Liver (tissue), 9 donors: ENCODE results near the gene CDC16. TPM values are rescaled to one million over a fixed set of nuclear protein-coding genes. Genes with fewer than 3 reads are reported as not detected.
A peak's percentile ranks its signal among the peaks of the same experiment; 100 is the strongest.

Source experiments
- DNase-seq: peaks from one replicate; pipeline ENCODE4 v3.0.0-alpha.2; 2017; ENCODE audit warnings: low spot score
- H3K27ac ChIP-seq, 2 donors: one replicate each; pipeline ENCODE4 v1.7.0; 2013; ENCODE audit warnings: inconsistent platforms in 2 of 2, low read length in 2 of 2, control low read depth in 1 of 2, low read depth in 1 of 2, mild to moderate bottlenecking in 1 of 2
- H3K27me3 ChIP-seq, 4 donors: one replicate each; pipeline versions ENCODE4 v1.6.1 to v1.7.0; 2013; ENCODE audit warnings: low read length in 3 of 4, inconsistent platforms in 1 of 4, mild to moderate bottlenecking in 1 of 4, moderate library complexity in 1 of 4; ENCODE audit not compliant: control insufficient read depth in 4 of 4, insufficient read depth in 4 of 4
- H3K36me3 ChIP-seq, 4 donors: one replicate each; pipeline versions ENCODE4 v1.6.1 to v1.7.0; 2013; ENCODE audit warnings: low read length in 3 of 4, mild to moderate bottlenecking in 3 of 4, low read depth in 1 of 4, moderate library complexity in 1 of 4; ENCODE audit not compliant: control insufficient read depth in 4 of 4, insufficient read depth in 3 of 4
- H3K4me1 ChIP-seq, 4 donors: one replicate each; pipeline versions ENCODE4 v1.6.1 to v1.7.0; 2013; ENCODE audit warnings: low read length in 3 of 4, mild to moderate bottlenecking in 3 of 4, moderate library complexity in 1 of 4; ENCODE audit not compliant: control insufficient read depth in 4 of 4, insufficient read depth in 4 of 4
- H3K4me3 ChIP-seq, 3 donors: one replicate each; pipeline versions ENCODE4 v1.6.1 to v1.7.0; 2013; ENCODE audit warnings: low read length in 3 of 3, control low read depth in 1 of 3, low read depth in 1 of 3, mild to moderate bottlenecking in 1 of 3
- H3K9ac ChIP-seq, 2 donors: one replicate each; pipeline ENCODE4 v1.7.0; 2013; ENCODE audit warnings: low read length in 2 of 2, mild to moderate bottlenecking in 2 of 2, moderate library complexity in 2 of 2, control low read depth in 1 of 2, low read depth in 1 of 2
- H3K9me3 ChIP-seq, 4 donors: one replicate each; pipeline versions ENCODE4 v1.6.1 to v1.7.0; 2013; ENCODE audit warnings: low read length in 3 of 4; ENCODE audit not compliant: control insufficient read depth in 4 of 4
- ATF3 ChIP-seq: IDR thresholded peaks from 2 replicates; pipeline ENCODE4 v1.6.1; 2016; ENCODE audit warnings: antibody characterized with exemption
- EGR1 ChIP-seq, 2 donors: IDR thresholded peaks; 2 replicates each; pipeline ENCODE4 v1.6.1; 2016 to 2018; ENCODE audit warnings: antibody characterized with exemption in 2 of 2, low read depth in 2 of 2
- FOXA1 ChIP-seq: IDR thresholded peaks from 2 replicates; pipeline ENCODE4 v1.6.1; 2016; ENCODE audit warnings: antibody characterized with exemption
- FOXA2 ChIP-seq: IDR thresholded peaks from 2 replicates; pipeline ENCODE4 v1.6.1; 2016; ENCODE audit warnings: antibody characterized with exemption
- HNF4A ChIP-seq, 2 donors: conservative IDR thresholded peaks; 2 replicates each; pipeline ENCODE4 v1.6.1; 2016; ENCODE audit warnings: antibody characterized with exemption in 2 of 2, mild to moderate bottlenecking in 2 of 2
- HNF4G ChIP-seq: IDR thresholded peaks from 2 replicates; pipeline ENCODE4 v1.6.1; 2016; ENCODE audit warnings: antibody characterized with exemption
- JUND ChIP-seq, 2 donors: IDR thresholded peaks; 2 replicates each; pipeline ENCODE4 v1.6.1; 2016; ENCODE audit warnings: antibody characterized with exemption in 2 of 2
- MAX ChIP-seq: IDR thresholded peaks from 2 replicates; pipeline ENCODE4 v1.6.1; 2016; ENCODE audit warnings: antibody characterized with exemption
- RAD21 ChIP-seq, 2 donors: IDR thresholded peaks; 2 replicates each; pipeline ENCODE4 v1.6.1; 2016; ENCODE audit warnings: antibody characterized with exemption in 2 of 2, mild to moderate bottlenecking in 2 of 2
- REST ChIP-seq: IDR thresholded peaks from 2 replicates; pipeline ENCODE4 v1.6.1; 2016; ENCODE audit warnings: antibody characterized with exemption, mild to moderate bottlenecking
- RXRA ChIP-seq, 2 donors: IDR thresholded peaks; 2 replicates each; pipeline ENCODE4 v1.6.1; 2017 to 2018; ENCODE audit warnings: antibody characterized with exemption in 2 of 2, mild to moderate bottlenecking in 1 of 2
- SP1 ChIP-seq: IDR thresholded peaks from 2 replicates; pipeline ENCODE4 v1.6.1; 2018; ENCODE audit warnings: antibody characterized with exemption, mild to moderate bottlenecking
- TAF1 ChIP-seq: conservative IDR thresholded peaks from 2 replicates; pipeline ENCODE4 v1.6.1; 2016; ENCODE audit warnings: antibody characterized with exemption, mild to moderate bottlenecking
- WGBS: extraction: QIAGEN DNeasy Blood & Tissue Kit; methylation state at CpG from one replicate; pipeline ENCODE4 v1.1.7; 2013; 5-methylcytosine and 5-hydroxymethylcytosine counted together
- polyA plus RNA-seq, 2 donors: library from polyadenylated mRNA; stranded (reverse) in 1 of 2; unstranded in 1 of 2; fragments of 200-250 nt in 1 of 2; fragments of >200 nt in 1 of 2; fragmentation: Nextera tagmentation in 1 of 2; extraction: Ambion mirVana in 1 of 2; gene quantifications; one replicate each; pipeline versions ENCODE4 v1.2.1 to v1.2.3, GENCODE V29; 2013 to 2015
- total RNA-seq, 2 donors: library from RNA; depleted of rRNA; stranded (reverse); fragments of >200 nt; gene quantifications; one replicate each; pipeline ENCODE4 v1.2.3, GENCODE V29; 2014
- TF ChIP-seq, protein P1 (sequence below): fragments of 150-350 bp; IDR thresholded peaks from 2 replicates; pipeline ENCODE4 v1.5.1; 2017; ENCODE audit warnings: improper control_type of control experiment, low read depth, low read length; ENCODE audit not compliant: missing input control
- donor health status: healthy.
- donor health status: healthy.
- donor health status: healthy.
- donor health status: healthy.
- donor health status: healthy.

The CDC16 gene
- total and polyA plus RNA-seq, 4 donors, result 23.0 to 38.7 (median 30.8) TPM

DNA sequence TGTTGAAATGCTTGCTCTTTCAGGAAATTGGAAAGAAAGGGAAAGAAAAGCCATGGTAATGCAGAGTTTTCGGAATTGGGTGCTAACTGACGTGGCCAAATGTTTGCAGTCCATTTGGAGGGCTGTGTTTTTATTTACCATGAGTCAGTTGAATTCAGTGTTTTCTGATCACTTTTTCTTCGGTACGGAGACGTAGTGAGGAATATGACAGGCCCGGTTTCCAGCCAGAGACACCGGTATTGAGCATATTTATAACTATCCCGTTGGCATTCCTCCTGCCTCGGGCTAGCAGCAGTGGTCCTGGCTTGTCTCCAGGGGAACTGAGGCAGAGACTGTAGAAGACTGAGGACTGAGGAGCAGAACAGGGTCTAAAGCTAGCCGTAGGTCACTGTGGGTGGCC, 1.0 kb downstream of the CDC16 start:
- Histone ChIP-seq H3K27me3 (no peaks in the 10 kb centered on the region), H3K9ac (peak overlapping the region; percentile 78 to 83), H3K4me3 (peak overlapping the region; percentile 57 to 99 (median 82)), H3K9me3 (no peaks in the 10 kb centered on the region), H3K36me3 (peaks cover 2 to 29% (median 27%) of the 10 kb centered on the region in 4 donors), H3K4me1 (peaks cover 2 to 11% (median 7%) of the 10 kb centered on the region in 4 donors), H3K27ac (peak overlapping the region; percentile 82 to 84)
- DNase-seq, result no peak
- TF ChIP-seq RXRA (IDR thresholded peaks at IDR 0.05), result no peak
- no peak for TF ChIP-seq EGR1 (IDR thresholded peaks at IDR 0.05; ENCODE audit: low read depth in 2 of 2)
- no peak for TF ChIP-seq RAD21 (IDR thresholded peaks at IDR 0.05)
- no peak for TF ChIP-seq TAF1
- no peak for TF ChIP-seq SP1
- TF ChIP-seq JUND (IDR thresholded peaks at IDR 0.05), result no peak
- TF ChIP-seq REST, result no peak
- TF ChIP-seq MAX, result no peak
- TF ChIP-seq ATF3, result no peak
- WGBS, result 10% methylated on average over 10 of the region's 10 CpGs

- H3K9ac ChIP-seq, result peak overlapping the region in 1 of 2 donors; percentile 83
These were observed 1.5 kb downstream of the CDC16 start for GRCh38 chr13:114236227-114236626.

More at GRCh38 chr13:114236227-114236626, 1.5 kb downstream of the CDC16 start:
- peaks cover 4 to 35% (median 31%) of the 10 kb centered on the region in 4 donors for H3K36me3 ChIP-seq
- H3K27ac ChIP-seq, result peak overlapping the region; percentile 82 to 84
- H3K9me3 ChIP-seq, result no peaks in the 10 kb centered on the region
- H3K27me3 ChIP-seq, result no peaks in the 10 kb centered on the region
- TF ChIP-seq, protein P1, sequence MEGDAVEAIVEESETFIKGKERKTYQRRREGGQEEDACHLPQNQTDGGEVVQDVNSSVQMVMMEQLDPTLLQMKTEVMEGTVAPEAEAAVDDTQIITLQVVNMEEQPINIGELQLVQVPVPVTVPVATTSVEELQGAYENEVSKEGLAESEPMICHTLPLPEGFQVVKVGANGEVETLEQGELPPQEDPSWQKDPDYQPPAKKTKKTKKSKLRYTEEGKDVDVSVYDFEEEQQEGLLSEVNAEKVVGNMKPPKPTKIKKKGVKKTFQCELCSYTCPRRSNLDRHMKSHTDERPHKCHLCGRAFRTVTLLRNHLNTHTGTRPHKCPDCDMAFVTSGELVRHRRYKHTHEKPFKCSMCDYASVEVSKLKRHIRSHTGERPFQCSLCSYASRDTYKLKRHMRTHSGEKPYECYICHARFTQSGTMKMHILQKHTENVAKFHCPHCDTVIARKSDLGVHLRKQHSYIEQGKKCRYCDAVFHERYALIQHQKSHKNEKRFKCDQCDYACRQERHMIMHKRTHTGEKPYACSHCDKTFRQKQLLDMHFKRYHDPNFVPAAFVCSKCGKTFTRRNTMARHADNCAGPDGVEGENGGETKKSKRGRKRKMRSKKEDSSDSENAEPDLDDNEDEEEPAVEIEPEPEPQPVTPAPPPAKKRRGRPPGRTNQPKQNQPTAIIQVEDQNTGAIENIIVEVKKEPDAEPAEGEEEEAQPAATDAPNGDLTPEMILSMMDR, result no peak
- TF ChIP-seq FOXA1, result no peak
- no peak for TF ChIP-seq REST
- TF ChIP-seq FOXA2, result no peak
- TF ChIP-seq HNF4G, result no peak
- no peak for TF ChIP-seq RXRA (IDR thresholded peaks at IDR 0.05)
- TF ChIP-seq RAD21 (IDR thresholded peaks at IDR 0.05), result no peak
- no peak for TF ChIP-seq HNF4A (conservative IDR thresholded peaks at IDR 0.05)
- H3K4me1 ChIP-seq, result peaks cover 2 to 11% (median 7%) of the 10 kb centered on the region in 4 donors
- WGBS, result 81% methylated on average over 4 of the region's 4 CpGs
- H3K4me3 ChIP-seq, result peak overlapping the region in 2 of 3 donors; percentile 82 to 99
- DNase-seq, result no peak
